WTC11 (cell line): ENCODE measurements around the gene SLA2. TPM values are rescaled to one million over a fixed set of nuclear protein-coding genes. Genes with fewer than 3 reads are reported as not detected.
A peak's percentile ranks its signal among the peaks of the same experiment; 100 is the strongest.

Source experiments
- ATAC-seq: fragments of 200-7000 bp; cut with Tn5 transposase; 2 replicates; pipeline ENCODE4 v1.10.0; 2021; ENCODE audit warnings: mild to moderate bottlenecking, moderate library complexity
- CTCF ChIA-PET: fragments of 300-600 bp; sonication (Branson Sonifier 250); formaldehyde crosslinking; loops from one replicate; lab custom pipeline; 2021; ENCODE audit warnings: antibody characterized with exemption; lab: Charles Lee
- POLR2A ChIA-PET: fragments of 350-600 bp; sonication (Branson Sonifier 250); formaldehyde crosslinking; loops from one replicate; lab custom pipeline; 2021; ENCODE audit warnings: antibody characterized with exemption; lab: Charles Lee
- DNase-seq: peaks from one replicate; pipeline ENCODE4 v3.0.0; 2021; ENCODE audit warnings: low spot score
- H3K27ac Mint-ChIP-seq: 2 replicates; pipeline ENCODE4 v1.8.0; 2021; ENCODE audit warnings: mixed read lengths
- H3K27me3 Mint-ChIP-seq: 2 replicates; pipeline ENCODE4 v1.8.0; 2021; ENCODE audit warnings: low read depth, mild to moderate bottlenecking, moderate library complexity, mixed read lengths
- H3K36me3 Mint-ChIP-seq: 2 replicates; pipeline ENCODE4 v1.8.0; 2021; ENCODE audit warnings: mixed read lengths
- H3K4me1 Mint-ChIP-seq: 2 replicates; pipeline ENCODE4 v1.8.0; 2022; ENCODE audit warnings: mixed read lengths
- H3K4me3 Mint-ChIP-seq: 2 replicates; pipeline ENCODE4 v1.8.0; 2021; ENCODE audit warnings: mild to moderate bottlenecking, moderate library complexity, mixed read lengths
- H3K9me3 Mint-ChIP-seq: 2 replicates; pipeline ENCODE4 v1.8.0; 2021; ENCODE audit warnings: mixed read lengths
- CREB1 ChIP-seq: sonication (generic); formaldehyde crosslinking; IDR thresholded peaks from 2 replicates; pipeline ENCODE4 v1.8.0; 2023; ENCODE audit warnings: mild to moderate bottlenecking, missing genetic modification reagents
- IRF2 ChIP-seq: sonication (generic); formaldehyde crosslinking; IDR thresholded peaks from 2 replicates; pipeline ENCODE4 v1.8.0; 2022; ENCODE audit warnings: low read depth, missing genetic modification reagents, borderline replicate concordance
- JAZF1 ChIP-seq: fragments of 250-450 bp; sonication (Bioruptor Pico); IDR thresholded peaks from 2 replicates; pipeline ENCODE4 v1.9.0; 2021; ENCODE audit warnings: moderate library complexity, mild to moderate bottlenecking, inconsistent platforms
- KAT7 ChIP-seq: sonication (generic); formaldehyde crosslinking; IDR thresholded peaks from 2 replicates; pipeline ENCODE4 v1.8.1; 2023; ENCODE audit warnings: missing genetic modification reagents, mild to moderate bottlenecking, borderline replicate concordance
- NR3C1 ChIP-seq: sonication (generic); formaldehyde crosslinking; conservative IDR thresholded peaks from 2 replicates; pipeline ENCODE4 v1.8.1; 2023; ENCODE audit warnings: low read depth, mild to moderate bottlenecking, missing genetic modification reagents
- SP1 ChIP-seq: sonication (generic); formaldehyde crosslinking; conservative IDR thresholded peaks from 2 replicates; pipeline ENCODE4 v1.8.1; 2022; ENCODE audit warnings: missing genetic modification reagents
- TEAD1 ChIP-seq: sonication (generic); formaldehyde crosslinking; IDR thresholded peaks from 2 replicates; pipeline ENCODE4 v1.8.0; 2022; ENCODE audit warnings: mild to moderate bottlenecking, missing genetic modification reagents
- ZNF416 ChIP-seq: fragments of 250-450 bp; sonication (Bioruptor Pico); IDR thresholded peaks from 2 replicates; pipeline ENCODE4 v1.9.0; 2021; ENCODE audit warnings: mild to moderate bottlenecking, inconsistent platforms
- total RNA-seq: library from RNA; stranded (reverse); gene quantifications from 3 replicates; pipeline ENCODE4 v1.2.3, GENCODE V29; 2021
- TF ChIP-seq, protein P1 (sequence below): sonication (generic); formaldehyde crosslinking; IDR thresholded peaks from 2 replicates; pipeline ENCODE4 v1.8.0; 2022; ENCODE audit warnings: mild to moderate bottlenecking, missing genetic modification reagents
- TF ChIP-seq, protein P2 (sequence below): sonication (generic); formaldehyde crosslinking; conservative IDR thresholded peaks from 2 replicates; pipeline ENCODE4 v1.8.1; 2023; ENCODE audit warnings: mild to moderate bottlenecking, low read depth, missing genetic modification reagents, moderate library complexity
- TF ChIP-seq, protein P3 (sequence below): sonication (generic); formaldehyde crosslinking; IDR thresholded peaks from 2 replicates; pipeline ENCODE4 v1.8.0; 2022; ENCODE audit warnings: mild to moderate bottlenecking, missing genetic modification reagents
- TF ChIP-seq, protein P4 (sequence below): fragments of 250-450 bp; sonication (Bioruptor Pico); IDR thresholded peaks from 2 replicates; pipeline ENCODE4 v1.9.0; 2021; ENCODE audit warnings: moderate library complexity, mild to moderate bottlenecking, inconsistent platforms, borderline replicate concordance
- TF ChIP-seq, protein P5 (sequence below): sonication (generic); formaldehyde crosslinking; IDR thresholded peaks from 2 replicates; pipeline ENCODE4 v1.8.1; 2022; ENCODE audit warnings: low read depth, mild to moderate bottlenecking, moderate library complexity, missing genetic modification reagents, borderline replicate concordance
- TF ChIP-seq, protein P6 (sequence below): sonication (generic); formaldehyde crosslinking; IDR thresholded peaks from 2 replicates; pipeline ENCODE4 v1.8.1; 2023; ENCODE audit warnings: mild to moderate bottlenecking, missing genetic modification reagents, moderate library complexity
- TF ChIP-seq, protein P7 (sequence below): sonication (generic); formaldehyde crosslinking; conservative IDR thresholded peaks from 2 replicates; pipeline ENCODE4 v1.8.1; 2022; ENCODE audit warnings: mild to moderate bottlenecking, missing genetic modification reagents
- TF ChIP-seq, protein P8 (sequence below): sonication (generic); formaldehyde crosslinking; IDR thresholded peaks from 2 replicates; pipeline ENCODE4 v1.8.1; 2022; ENCODE audit warnings: missing genetic modification reagents, borderline replicate concordance
- TF ChIP-seq, protein P9 (sequence below): sonication (generic); formaldehyde crosslinking; IDR thresholded peaks from 2 replicates; pipeline ENCODE4 v1.8.0; 2022; ENCODE audit warnings: mild to moderate bottlenecking, missing genetic modification reagents

Gene SLA2
- total RNA-seq, 1 experiment from 2014 or later: 0.17 TPM

DNA sequence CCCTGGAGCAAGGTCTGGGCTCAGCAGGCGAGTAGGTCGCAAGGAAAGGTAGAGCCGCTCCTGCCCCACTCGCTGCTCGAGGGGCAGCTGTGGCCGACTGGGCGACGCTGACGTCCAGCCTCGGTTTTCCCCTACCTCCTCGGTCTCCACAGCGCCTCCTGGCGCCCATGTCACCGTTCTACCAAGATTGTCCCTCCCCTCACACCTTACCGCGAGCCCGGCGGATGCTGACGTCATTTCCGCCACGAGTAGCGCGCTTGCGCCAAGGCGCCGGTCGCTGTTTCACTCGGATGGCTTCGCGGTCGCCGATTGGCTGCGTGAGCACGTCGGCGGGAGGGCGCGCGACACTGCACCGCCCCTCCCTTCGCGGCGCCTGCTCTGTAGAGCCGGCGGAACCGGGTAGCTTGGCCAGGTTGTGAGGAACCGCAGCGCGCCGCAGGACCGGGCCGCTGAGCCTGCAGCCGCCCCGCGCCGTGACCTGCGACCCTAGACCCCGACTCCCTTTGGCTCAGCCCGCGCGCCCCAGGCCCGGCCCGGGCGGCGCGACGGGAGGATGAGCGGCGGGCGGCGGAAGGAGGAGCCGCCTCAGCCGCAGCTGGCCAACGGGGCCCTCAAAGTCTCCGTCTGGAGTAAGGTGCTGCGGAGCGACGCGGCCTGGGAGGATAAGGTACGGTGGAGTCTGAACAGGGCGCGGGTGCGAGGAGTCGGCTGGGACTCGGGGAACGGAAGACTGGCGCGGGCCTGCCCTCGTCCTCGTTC lies 40.4 kb downstream of the SLA2 start, which contains the start of gene RAB5IF (continued):
- TF ChIP-seq, protein P1, sequence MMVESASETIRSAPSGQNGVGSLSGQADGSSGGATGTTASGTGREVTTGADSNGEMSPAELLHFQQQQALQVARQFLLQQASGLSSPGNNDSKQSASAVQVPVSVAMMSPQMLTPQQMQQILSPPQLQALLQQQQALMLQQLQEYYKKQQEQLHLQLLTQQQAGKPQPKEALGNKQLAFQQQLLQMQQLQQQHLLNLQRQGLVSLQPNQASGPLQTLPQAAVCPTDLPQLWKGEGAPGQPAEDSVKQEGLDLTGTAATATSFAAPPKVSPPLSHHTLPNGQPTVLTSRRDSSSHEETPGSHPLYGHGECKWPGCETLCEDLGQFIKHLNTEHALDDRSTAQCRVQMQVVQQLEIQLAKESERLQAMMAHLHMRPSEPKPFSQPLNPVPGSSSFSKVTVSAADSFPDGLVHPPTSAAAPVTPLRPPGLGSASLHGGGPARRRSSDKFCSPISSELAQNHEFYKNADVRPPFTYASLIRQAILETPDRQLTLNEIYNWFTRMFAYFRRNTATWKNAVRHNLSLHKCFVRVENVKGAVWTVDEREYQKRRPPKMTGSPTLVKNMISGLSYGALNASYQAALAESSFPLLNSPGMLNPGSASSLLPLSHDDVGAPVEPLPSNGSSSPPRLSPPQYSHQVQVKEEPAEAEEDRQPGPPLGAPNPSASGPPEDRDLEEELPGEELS (CRISPR knock-in tag): peak; percentile 61; the same call in 1 of the 2 replicates
- TF ChIP-seq, protein P2, sequence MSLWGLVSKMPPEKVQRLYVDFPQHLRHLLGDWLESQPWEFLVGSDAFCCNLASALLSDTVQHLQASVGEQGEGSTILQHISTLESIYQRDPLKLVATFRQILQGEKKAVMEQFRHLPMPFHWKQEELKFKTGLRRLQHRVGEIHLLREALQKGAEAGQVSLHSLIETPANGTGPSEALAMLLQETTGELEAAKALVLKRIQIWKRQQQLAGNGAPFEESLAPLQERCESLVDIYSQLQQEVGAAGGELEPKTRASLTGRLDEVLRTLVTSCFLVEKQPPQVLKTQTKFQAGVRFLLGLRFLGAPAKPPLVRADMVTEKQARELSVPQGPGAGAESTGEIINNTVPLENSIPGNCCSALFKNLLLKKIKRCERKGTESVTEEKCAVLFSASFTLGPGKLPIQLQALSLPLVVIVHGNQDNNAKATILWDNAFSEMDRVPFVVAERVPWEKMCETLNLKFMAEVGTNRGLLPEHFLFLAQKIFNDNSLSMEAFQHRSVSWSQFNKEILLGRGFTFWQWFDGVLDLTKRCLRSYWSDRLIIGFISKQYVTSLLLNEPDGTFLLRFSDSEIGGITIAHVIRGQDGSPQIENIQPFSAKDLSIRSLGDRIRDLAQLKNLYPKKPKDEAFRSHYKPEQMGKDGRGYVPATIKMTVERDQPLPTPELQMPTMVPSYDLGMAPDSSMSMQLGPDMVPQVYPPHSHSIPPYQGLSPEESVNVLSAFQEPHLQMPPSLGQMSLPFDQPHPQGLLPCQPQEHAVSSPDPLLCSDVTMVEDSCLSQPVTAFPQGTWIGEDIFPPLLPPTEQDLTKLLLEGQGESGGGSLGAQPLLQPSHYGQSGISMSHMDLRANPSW: no peak
- TF ChIP-seq TEAD1 (CRISPR knock-in tag) (peak; percentile 86), IRF2 (CRISPR knock-in tag) (no peak), SP1 (CRISPR knock-in tag) (peak; percentile 99), NR3C1 (CRISPR knock-in tag) (no peak), JAZF1 (no peak)
- TF ChIP-seq, protein P3, sequence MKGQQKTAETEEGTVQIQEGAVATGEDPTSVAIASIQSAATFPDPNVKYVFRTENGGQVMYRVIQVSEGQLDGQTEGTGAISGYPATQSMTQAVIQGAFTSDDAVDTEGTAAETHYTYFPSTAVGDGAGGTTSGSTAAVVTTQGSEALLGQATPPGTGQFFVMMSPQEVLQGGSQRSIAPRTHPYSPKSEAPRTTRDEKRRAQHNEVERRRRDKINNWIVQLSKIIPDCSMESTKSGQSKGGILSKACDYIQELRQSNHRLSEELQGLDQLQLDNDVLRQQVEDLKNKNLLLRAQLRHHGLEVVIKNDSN (CRISPR knock-in tag): peak; percentile 40; the same call in 1 of the 2 replicates
- TF ChIP-seq, protein P4, sequence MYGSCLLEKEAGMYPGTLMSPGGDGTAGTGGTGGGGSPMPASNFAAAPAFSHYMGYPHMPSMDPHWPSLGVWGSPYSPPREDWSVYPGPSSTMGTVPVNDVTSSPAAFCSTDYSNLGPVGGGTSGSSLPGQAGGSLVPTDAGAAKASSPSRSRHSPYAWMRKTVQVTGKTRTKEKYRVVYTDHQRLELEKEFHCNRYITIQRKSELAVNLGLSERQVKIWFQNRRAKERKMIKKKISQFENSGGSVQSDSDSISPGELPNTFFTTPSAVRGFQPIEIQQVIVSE (CRISPR knock-in tag): no peak
- TF ChIP-seq, protein P5, sequence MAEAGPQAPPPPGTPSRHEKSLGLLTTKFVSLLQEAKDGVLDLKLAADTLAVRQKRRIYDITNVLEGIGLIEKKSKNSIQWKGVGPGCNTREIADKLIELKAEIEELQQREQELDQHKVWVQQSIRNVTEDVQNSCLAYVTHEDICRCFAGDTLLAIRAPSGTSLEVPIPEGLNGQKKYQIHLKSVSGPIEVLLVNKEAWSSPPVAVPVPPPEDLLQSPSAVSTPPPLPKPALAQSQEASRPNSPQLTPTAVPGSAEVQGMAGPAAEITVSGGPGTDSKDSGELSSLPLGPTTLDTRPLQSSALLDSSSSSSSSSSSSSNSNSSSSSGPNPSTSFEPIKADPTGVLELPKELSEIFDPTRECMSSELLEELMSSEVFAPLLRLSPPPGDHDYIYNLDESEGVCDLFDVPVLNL: no peak
- TF ChIP-seq, protein P6, sequence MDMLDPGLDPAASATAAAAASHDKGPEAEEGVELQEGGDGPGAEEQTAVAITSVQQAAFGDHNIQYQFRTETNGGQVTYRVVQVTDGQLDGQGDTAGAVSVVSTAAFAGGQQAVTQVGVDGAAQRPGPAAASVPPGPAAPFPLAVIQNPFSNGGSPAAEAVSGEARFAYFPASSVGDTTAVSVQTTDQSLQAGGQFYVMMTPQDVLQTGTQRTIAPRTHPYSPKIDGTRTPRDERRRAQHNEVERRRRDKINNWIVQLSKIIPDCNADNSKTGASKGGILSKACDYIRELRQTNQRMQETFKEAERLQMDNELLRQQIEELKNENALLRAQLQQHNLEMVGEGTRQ (CRISPR knock-in tag): no peak
- TF ChIP-seq, protein P7, sequence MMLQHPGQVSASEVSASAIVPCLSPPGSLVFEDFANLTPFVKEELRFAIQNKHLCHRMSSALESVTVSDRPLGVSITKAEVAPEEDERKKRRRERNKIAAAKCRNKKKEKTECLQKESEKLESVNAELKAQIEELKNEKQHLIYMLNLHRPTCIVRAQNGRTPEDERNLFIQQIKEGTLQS (CRISPR knock-in tag): no peak
- TF ChIP-seq, protein P8, sequence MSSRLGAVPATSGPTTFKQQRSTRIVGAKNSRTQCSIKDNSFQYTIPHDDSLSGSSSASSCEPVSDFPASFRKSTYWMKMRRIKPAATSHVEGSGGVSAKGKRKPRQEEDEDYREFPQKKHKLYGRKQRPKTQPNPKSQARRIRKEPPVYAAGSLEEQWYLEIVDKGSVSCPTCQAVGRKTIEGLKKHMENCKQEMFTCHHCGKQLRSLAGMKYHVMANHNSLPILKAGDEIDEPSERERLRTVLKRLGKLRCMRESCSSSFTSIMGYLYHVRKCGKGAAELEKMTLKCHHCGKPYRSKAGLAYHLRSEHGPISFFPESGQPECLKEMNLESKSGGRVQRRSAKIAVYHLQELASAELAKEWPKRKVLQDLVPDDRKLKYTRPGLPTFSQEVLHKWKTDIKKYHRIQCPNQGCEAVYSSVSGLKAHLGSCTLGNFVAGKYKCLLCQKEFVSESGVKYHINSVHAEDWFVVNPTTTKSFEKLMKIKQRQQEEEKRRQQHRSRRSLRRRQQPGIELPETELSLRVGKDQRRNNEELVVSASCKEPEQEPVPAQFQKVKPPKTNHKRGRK: no peak

DNA sequence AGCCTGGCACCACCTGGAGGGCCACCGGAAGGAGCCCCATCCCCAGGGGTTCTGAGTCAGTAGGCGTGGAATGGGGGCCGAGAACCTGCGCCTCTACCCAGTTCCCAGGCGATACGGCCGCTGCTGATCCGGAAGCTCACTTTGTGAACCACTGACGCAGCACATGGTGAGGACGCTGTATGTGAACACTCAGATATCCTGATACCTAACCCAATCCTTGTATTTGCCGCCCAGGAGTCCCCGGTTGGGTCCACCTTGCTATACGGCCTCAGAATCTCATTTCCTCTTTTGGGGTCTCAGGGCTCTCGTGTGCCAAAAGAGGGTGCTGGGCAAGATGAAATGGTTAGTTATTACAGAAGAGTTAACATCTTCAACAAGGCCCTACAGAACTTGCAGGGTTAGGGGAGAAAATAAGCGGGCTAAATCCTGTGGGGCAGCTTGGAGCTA lies 41.0 kb downstream of the SLA2 start:
- peak overlapping the region; percentile 97 for H3K4me3 Mint-ChIP-seq
- TF ChIP-seq CREB1 (CRISPR knock-in tag) (no peak), KAT7 (no peak), ZNF416 (CRISPR knock-in tag) (no peak)
- TF ChIP-seq, protein P4 (CRISPR knock-in tag): no peak
- TF ChIP-seq, protein P8: no peak
- TF ChIP-seq, protein P9, sequence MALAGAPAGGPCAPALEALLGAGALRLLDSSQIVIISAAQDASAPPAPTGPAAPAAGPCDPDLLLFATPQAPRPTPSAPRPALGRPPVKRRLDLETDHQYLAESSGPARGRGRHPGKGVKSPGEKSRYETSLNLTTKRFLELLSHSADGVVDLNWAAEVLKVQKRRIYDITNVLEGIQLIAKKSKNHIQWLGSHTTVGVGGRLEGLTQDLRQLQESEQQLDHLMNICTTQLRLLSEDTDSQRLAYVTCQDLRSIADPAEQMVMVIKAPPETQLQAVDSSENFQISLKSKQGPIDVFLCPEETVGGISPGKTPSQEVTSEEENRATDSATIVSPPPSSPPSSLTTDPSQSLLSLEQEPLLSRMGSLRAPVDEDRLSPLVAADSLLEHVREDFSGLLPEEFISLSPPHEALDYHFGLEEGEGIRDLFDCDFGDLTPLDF (CRISPR knock-in tag): no peak

More for the DNA sequence above, 41.0 kb downstream of the SLA2 start:
- no peaks in the 10 kb centered on the region; the same call in 1 of the 2 replicates for H3K27me3 Mint-ChIP-seq
- ChIA-PET POLR2A (interaction anchor here (0.5 to 4.0 kb wide), 8 partner anchors 12 to 63 kb away, joined by 4 to 16 read pairs (median 6); partner anchors contain the start of gene MYL9), CTCF (interaction anchor here (0.5 to 2.4 kb wide), 36 partner anchors 9 to 540 kb away, joined by 3 to 22 read pairs (median 5); partner anchors contain the start of genes DSN1 and NDRG3)
- peaks cover 17% of the 10 kb centered on the region for H3K4me1 Mint-ChIP-seq
- ATAC-seq (no peak), DNase-seq (no peak)
- H3K27ac Mint-ChIP-seq: peak overlapping the region; percentile 52; the same call in 1 of the 2 replicates
- H3K9me3 Mint-ChIP-seq: no peaks in the 10 kb centered on the region
- peaks cover 21% of the 10 kb centered on the region for H3K36me3 Mint-ChIP-seq
